Stimulated activated CD8-positive, alpha-beta memory T cell treated with anti-CD3 and anti-CD28 coated beads, Interleukin-12 subunit alpha, Interleukin-12 subunit beta, amount 100 ng/mL, for 24 hours (primary cell): ENCODE data around the gene GRK3.
"Not testable (repeated sequence)": the region's sequence is repeated elsewhere in the genome, so short reads cannot be mapped to it uniquely, and the experiment has no call there.

Experiments
- DNase-seq: peaks from one replicate; pipeline ENCODE4 v3.0.0-alpha.2; 2020; ENCODE audit errors: extremely low read depth

The GRK3 gene

DNA sequence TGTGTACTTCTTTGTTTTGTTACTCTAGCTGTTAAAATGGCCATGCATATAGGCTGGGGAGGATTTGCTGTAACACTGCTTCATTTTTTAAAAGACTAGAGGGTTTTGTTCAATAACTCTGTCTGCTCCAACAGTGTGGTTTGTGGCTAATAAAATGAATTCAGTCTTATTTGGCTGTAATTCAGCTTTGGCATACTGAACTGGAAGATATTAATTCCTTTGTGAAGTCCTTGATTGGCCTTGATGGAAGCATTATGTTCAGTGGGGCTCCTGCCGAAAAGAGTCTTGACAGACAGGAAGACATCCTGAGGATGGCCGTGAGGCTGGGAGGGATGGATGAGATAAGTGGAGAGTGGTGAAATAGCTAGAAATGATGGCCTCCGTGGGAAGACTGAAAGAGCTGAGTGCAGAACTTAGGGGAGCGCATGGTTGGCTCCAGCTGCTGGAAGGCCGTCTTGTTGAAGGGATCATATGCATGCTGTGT, 132.7 kb downstream of the GRK3 start:
- DNase-seq, result no peak

- DNase-seq, result no peak
These were observed 133.5 kb downstream of the GRK3 start for GRCh38 chr22:25697978-25698377.

- DNase-seq, result no peak
These were observed 134.0 kb downstream of the GRK3 start for GRCh38 chr22:25698461-25698860.

DNA sequence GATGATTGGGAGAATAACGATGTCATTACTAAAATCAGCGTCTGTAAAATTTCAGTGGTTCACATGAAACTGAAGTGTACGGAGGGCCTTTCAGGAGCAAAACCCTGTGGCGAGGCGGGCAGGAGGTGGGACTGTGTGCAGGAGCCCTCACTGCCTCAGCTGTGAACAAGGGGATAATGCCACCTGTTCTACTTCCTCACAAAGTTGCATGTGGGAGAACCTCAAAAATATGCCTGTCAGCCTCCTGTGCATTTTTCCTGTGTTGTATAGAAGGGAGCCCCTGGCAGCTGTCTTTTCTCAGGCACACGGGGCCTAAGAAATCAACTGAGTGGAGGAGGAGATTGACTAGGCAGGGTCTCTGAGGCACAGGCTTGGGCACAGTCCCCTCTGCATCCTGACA, 134.5 kb downstream of the GRK3 start:
- no peak for DNase-seq

DNA sequence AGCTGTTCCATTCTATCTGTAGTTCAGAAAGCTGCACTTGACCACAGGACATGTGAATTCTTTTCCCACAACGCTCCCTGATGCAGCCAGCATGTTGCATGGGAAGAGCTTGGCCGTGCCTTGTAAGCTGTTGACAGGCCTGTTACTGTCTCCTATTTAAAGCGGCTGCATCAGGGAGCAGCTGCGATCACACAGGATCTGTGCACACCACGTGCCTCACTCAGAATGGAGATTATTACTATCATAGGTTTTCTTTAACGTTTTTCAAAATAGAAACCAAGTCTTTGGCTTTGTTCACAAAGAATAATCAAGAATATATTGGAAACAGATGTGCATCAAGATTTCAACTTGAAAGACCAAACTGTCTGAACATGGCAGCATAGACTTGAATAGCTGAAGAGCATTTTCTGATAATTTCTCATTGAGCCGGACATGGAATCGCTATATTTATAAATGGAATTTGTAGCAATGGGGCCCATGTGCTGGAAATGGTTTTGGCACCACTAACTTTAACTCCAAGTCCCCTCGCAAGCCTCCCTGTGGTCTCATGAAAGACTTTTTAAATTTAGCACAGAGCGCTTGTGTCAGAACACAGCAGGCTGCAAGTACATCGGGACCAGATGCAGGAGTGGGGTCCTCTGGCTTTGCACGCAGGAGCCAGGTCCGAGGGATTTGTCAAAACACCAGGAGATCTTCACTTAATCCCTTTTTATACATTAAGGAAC, 136.7 kb downstream of the GRK3 start:
- DNase-seq, result no peak

GRCh38 chr22:25702040-25702439, 137.6 kb downstream of the GRK3 start:
- DNase-seq, result no peak

DNA sequence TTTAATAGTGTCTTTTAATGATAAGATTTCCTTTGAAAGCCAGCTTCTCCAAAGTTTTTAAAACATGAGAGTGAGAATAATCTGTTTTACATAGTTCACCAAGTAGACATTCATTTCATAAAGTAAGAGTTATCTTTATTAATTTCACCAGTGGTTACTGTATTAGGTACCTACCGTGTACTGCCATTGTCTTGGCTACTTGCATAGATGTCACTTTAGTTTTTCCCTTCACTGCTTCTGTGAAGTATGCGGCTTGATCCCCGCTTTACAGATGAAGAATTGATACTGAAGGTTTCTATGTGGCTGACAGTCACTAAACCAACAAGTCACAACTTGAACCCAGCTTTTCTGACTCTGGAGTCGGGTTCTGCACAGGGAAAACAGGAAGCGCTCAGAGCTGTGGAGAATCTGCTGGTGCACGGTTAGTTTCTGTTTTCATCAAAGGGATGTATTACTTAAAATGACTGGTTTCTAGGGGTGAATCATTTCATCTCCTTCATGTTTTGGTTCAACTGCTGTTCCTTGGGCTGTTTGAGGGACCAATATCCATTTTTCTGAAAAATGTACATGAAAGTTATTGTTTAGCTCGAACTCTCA, 138.2 kb downstream of the GRK3 start:
- DNase-seq, result no peak

DNA sequence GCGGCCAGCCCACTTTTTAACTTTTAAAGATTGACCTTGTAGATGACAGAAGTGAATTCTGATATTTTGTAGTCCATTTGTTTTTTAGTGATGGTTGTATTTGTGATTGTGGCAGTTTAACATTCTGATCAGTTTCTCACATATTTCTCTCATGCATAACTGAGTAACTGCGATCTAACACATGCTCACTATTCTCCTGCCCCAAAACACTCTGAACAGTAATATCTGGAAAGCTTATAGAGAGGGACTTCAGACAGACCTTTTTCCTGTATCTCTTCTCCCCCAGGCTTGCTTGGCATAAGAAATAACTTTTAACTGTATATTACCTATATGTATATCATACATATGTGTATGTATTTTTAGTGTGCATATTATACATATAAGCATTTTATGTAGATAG, 140.2 kb downstream of the GRK3 start:
- DNase-seq, result no peak

DNA sequence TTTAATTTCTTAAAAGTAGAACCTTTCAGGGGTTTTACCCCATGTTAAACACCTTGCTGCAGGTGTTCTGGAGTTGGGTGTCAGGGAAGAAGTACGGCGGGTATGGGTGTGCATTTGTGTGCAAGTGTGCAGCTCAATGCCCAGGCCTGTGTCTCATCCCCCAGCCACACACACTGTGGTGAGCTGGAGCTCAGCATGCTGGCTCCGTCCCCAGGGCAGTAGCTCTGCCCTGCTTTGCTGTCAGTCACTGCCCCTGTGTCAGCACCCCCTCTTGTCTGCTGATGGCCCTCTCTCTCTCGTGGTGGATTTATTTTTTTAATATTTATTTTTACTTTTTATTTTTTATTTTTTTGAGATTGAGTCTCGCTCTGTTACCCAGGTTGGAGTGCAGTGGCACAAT, 141.7 kb downstream of the GRK3 start:
- DNase-seq, result no peak

DNA sequence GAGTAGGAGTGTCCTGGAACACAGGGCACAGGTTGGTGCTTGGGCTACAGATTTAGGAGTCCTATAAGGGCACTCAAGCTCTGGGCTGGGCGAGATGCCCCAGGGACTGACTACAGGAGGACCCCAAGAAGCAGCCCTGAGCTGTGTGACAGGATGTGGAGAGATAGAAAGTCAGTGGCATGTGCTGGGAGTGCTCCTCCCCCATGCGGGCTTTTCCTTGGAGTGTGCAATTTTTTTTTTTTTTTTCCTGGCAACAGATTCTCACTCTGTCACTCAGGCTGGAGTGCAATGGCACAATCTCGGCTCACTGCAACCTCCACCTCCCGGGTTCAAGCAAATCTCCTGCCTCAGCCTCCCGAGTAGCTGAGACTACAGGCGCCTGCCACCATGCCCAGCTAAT, 144.0 kb downstream of the GRK3 start:
- DNase-seq, result not testable (repeated sequence)

GRCh38 chr22:25709758-25710157, 145.3 kb downstream of the GRK3 start:
- DNase-seq, result no peak

- DNase-seq, result no peak
These were observed 146.0 kb downstream of the GRK3 start for GRCh38 chr22:25710501-25710900.

DNA sequence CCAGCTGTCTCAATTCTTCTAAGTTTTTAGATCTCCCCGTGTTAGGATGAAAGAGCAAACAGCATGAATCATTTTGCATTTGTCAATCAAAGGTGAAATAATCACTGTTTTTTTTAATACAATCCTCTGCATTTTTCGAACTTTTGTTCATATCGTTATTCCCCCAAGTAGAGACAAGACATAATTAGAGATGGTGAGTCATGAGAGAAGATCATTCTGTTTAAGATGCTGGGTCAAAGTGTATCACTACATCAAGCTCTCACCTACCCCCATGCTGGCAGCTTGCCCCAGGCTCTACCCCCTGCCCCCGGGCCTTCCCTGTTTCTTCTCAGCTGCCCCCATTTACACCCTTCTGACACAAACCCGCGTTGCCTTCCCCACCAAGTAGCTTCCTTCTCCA, 147.0 kb downstream of the GRK3 start:
- no peak for DNase-seq

DNA sequence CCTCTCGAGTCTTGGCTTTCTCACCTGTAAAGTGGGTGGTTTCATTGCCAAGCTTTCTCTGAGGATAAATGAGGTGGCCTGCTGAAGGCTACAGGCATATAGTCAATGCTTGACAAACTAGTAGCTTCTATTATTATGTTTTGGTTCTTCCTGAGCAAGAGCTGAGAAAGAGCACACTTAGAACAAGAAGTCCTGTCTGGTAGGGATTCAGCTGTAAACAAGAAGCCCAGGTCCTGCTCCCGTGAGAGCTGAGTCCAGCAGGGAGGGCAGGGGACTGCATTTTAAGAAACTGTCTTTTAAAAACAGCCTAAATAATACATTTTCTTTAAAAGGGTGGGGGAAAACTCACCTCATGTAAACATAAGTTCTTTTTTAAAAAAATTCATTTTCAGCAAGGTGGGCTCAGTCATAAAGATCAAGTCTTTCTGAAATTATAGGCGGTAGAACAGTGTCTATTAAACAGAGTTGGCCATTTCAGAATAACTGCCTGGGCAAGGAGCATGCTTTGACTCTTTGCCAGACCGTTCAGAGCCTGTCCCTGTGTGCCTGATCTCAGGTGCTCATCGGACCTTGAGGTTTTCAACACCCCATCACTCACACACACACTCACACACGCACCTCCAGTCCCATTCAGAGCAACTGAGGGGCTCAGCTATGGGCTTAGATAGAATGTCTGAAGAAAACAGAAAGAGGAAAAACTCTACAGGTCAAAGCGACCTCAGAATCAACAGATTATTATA, 148.4 kb downstream of the GRK3 start:
- DNase-seq, result no peak

DNA sequence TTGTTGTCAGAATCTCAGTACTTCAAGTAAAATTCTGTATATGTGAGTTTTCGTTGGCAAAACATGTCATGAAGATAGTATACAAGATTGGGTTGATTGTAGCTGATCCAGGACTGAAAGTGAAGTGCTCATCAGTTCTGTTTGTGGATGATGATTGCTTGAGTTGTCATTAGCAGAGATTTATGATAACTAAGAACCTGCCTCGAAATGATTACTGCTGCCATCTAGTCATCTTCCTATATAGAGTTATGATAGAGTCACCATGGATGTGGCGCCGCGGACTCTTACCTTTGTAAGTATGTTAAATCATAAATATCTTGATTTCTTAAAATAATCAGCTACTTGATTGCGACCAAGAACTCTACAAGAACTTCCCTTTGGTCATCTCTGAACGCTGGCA, 149.6 kb downstream of the GRK3 start:
- DNase-seq, result no peak

DNA sequence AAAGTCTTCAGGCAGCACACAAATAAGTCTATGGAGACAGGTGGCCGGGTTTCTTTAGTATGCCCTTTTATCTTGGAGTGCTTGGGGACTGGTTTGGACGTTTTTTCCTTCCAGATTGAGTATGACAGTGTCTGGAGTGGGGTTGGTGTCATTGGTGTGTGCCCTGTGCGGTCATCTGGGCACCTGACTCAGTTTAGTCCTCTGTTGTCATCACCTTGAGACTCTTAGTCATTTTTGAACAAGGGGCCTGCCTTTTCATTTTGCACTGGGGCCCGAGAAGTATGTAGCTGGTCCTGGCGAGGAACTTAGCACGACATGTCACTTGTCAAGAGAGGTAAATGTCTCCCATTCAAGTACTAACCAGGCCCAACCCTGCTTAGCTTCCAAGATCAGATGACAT, 150.3 kb downstream of the GRK3 start:
- DNase-seq, result no peak

GRCh38 chr22:25716637-25717036, 152.2 kb downstream of the GRK3 start:
- no peak for DNase-seq

DNA sequence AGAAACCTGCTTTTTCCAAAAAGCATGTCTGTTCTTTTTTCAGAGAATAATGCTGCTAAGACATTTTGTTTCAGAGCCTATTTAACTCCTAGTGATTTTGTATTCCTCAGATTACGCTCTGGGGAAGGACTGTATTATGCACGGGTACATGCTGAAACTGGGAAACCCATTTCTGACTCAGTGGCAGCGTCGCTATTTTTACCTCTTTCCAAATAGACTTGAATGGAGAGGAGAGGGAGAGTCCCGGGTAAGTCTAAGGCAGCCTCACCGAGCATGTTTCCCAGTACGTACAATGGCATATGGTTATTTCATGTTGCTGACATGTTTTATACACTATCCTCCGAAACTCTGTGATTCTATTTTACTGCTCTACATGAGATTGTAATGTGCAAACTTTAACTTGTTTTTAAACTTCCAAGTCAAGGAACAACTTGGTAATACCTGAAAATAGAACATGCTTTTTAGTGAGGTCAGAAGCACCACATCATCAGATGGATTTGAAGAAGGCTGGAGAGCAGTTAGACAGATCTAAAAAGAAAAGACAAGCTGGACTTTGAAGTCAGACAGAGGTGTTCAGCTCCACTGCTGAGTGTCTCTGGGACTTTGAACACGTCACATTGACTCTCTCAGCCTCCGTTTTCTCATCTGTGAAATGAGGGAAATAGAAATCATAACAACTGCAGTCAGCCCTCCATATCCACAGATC, 153.8 kb downstream of the GRK3 start:
- DNase-seq, result no peak

DNA sequence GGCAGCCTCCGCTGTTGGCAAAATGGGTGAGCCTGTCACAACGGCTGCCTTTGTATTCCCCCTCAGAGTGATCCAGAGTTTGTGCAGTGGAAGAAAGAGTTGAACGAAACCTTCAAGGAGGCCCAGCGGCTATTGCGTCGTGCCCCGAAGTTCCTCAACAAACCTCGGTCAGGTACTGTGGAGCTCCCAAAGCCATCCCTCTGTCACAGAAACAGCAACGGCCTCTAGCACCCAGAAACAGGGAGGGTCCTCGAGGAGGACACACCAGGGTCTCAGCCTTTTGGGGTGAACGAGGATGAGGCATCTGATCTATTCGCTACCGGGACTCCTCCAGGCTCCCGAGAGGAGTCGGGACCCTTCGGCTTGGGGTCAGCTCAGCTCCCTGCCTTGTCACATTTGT, 157.7 kb downstream of the GRK3 start:
- no peak for DNase-seq

- no peak for DNase-seq
These were observed 158.2 kb downstream of the GRK3 start for GRCh38 chr22:25722626-25723025.

DNA sequence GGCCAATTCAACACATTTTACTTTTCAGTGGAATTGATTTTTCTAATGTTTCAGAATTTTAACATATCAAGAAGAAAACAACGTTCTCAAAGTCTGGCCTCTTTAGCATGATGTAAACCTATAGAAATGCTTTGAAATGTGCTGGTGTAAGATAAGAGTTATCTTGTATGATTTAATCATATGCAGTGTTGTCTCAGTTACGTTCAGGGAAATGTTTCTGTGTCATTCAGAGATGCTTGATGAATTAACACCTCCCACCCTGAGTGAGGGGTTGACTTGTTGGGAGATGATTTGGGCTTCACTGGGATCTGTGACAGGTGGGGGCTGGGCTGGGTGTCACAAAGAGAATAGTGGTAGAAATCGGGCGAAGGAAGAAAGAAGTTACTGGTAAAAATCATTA, 161.8 kb downstream of the GRK3 start:
- DNase-seq, result no peak

DNA sequence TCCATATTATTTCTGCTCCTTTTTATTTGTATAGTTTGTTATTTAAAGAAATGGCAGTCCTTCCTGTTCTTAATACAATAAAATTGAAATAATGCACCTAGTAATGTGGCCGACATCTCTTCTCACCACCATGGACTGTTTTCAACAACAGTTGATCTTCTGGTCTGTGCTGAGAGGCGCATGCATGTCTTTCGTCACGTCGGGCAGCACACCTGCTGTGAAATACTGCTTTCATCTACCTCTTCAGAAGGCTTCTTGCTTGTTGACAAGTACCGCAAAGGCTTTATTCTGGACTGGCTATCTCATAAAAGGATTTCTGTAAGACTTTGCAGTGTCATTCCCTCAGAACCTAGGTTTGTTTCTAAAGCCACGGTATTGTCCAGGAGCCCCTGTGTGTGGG, 163.6 kb downstream of the GRK3 start:
- DNase-seq, result no peak
